ENCODE results near the gene NBPF11.
"Not testable (repeated sequence)": the region's sequence is repeated elsewhere in the genome, so short reads cannot be mapped to it uniquely, and the experiment has no call there.

DNA sequence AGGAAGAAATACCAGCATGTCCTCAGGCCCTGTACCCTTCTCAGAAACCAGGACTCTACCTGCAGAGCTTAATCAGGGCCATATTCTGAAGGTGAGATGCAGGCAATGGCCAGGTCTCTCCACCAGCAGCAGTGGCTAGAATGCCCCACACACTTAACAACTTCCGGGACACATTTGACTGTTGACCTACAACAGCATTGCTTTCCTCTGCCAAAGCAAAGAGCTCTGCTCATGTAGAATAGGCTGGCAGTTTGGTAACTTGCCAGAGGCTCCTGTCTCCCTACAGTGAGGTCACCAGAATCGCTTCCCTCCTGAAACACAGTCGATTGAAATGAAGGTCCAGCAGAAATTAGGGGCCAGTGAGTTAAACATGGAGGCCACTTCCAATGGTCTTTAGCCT lies 45.3 kb upstream of the NBPF11 start:
- TF ChIP-seq POLR2A (IDR thresholded peaks at IDR 0.05; ENCODE audit: borderline replicate concordance, extremely low read depth, insufficient read depth, insufficient read length); SRF (IDR thresholded peaks at IDR 0.05; ENCODE audit: low read depth); POLR2AphosphoS5 (IDR thresholded peaks at IDR 0.05; ENCODE audit: low read depth, low read length); EGR1 (IDR thresholded peaks at IDR 0.05; ENCODE audit: low read depth); EZH2phosphoT487 (IDR thresholded peaks at IDR 0.05; ENCODE audit: borderline replicate concordance); ZFX (IDR thresholded peaks at IDR 0.05); YY1 (IDR thresholded peaks at IDR 0.05; ENCODE audit: extremely low read depth, insufficient replicate concordance, low read depth, low read length); FOSL1 (IDR thresholded peaks at IDR 0.05; ENCODE audit: low read depth); JUND (IDR thresholded peaks at IDR 0.05): not testable (repeated sequence)
- TF ChIP-seq, protein P1, sequence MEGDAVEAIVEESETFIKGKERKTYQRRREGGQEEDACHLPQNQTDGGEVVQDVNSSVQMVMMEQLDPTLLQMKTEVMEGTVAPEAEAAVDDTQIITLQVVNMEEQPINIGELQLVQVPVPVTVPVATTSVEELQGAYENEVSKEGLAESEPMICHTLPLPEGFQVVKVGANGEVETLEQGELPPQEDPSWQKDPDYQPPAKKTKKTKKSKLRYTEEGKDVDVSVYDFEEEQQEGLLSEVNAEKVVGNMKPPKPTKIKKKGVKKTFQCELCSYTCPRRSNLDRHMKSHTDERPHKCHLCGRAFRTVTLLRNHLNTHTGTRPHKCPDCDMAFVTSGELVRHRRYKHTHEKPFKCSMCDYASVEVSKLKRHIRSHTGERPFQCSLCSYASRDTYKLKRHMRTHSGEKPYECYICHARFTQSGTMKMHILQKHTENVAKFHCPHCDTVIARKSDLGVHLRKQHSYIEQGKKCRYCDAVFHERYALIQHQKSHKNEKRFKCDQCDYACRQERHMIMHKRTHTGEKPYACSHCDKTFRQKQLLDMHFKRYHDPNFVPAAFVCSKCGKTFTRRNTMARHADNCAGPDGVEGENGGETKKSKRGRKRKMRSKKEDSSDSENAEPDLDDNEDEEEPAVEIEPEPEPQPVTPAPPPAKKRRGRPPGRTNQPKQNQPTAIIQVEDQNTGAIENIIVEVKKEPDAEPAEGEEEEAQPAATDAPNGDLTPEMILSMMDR (IDR thresholded peaks at IDR 0.05 in 2 of 3, conservative IDR thresholded peaks at IDR 0.05 in 1 of 3; ENCODE audit: borderline replicate concordance in 1 of 3, insufficient read depth in 1 of 3, low read depth in 2 of 3, low read length in 2 of 3) = not testable (repeated sequence)
- TF ChIP-seq, protein P2, sequence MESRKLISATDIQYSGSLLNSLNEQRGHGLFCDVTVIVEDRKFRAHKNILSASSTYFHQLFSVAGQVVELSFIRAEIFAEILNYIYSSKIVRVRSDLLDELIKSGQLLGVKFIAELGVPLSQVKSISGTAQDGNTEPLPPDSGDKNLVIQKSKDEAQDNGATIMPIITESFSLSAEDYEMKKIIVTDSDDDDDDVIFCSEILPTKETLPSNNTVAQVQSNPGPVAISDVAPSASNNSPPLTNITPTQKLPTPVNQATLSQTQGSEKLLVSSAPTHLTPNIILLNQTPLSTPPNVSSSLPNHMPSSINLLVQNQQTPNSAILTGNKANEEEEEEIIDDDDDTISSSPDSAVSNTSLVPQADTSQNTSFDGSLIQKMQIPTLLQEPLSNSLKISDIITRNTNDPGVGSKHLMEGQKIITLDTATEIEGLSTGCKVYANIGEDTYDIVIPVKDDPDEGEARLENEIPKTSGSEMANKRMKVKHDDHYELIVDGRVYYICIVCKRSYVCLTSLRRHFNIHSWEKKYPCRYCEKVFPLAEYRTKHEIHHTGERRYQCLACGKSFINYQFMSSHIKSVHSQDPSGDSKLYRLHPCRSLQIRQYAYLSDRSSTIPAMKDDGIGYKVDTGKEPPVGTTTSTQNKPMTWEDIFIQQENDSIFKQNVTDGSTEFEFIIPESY (IDR thresholded peaks at IDR 0.05; ENCODE audit: extremely low read depth, insufficient replicate concordance, low read length) = not testable (repeated sequence)
- TF ChIP-seq, protein P3, sequence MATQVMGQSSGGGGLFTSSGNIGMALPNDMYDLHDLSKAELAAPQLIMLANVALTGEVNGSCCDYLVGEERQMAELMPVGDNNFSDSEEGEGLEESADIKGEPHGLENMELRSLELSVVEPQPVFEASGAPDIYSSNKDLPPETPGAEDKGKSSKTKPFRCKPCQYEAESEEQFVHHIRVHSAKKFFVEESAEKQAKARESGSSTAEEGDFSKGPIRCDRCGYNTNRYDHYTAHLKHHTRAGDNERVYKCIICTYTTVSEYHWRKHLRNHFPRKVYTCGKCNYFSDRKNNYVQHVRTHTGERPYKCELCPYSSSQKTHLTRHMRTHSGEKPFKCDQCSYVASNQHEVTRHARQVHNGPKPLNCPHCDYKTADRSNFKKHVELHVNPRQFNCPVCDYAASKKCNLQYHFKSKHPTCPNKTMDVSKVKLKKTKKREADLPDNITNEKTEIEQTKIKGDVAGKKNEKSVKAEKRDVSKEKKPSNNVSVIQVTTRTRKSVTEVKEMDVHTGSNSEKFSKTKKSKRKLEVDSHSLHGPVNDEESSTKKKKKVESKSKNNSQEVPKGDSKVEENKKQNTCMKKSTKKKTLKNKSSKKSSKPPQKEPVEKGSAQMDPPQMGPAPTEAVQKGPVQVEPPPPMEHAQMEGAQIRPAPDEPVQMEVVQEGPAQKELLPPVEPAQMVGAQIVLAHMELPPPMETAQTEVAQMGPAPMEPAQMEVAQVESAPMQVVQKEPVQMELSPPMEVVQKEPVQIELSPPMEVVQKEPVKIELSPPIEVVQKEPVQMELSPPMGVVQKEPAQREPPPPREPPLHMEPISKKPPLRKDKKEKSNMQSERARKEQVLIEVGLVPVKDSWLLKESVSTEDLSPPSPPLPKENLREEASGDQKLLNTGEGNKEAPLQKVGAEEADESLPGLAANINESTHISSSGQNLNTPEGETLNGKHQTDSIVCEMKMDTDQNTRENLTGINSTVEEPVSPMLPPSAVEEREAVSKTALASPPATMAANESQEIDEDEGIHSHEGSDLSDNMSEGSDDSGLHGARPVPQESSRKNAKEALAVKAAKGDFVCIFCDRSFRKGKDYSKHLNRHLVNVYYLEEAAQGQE (IDR thresholded peaks at IDR 0.05; ENCODE audit: low read depth) = not testable (repeated sequence)

Measured in HCT116 (cell line).